Measurements from ENCODE around the gene RPS6KC1.
"Not testable (repeated sequence)": the region's sequence is repeated elsewhere in the genome, so short reads cannot be mapped to it uniquely, and the experiment has no call there.

The RPS6KC1 gene

GRCh38 chr1:213160442-213160841, 109.4 kb downstream of the RPS6KC1 start:
- not testable (repeated sequence) for DNase-seq (ENCODE audit: low spot score)

GRCh38 chr1:213162338-213162737, 111.3 kb downstream of the RPS6KC1 start:
- DNase-seq (ENCODE audit: low spot score): no peak

- no peak for DNase-seq (ENCODE audit: low spot score)
Observed at GRCh38 chr1:213162862-213163261, 111.8 kb downstream of the RPS6KC1 start.

- DNase-seq (ENCODE audit: low spot score): no peak
Observed at GRCh38 chr1:213163278-213163711, 112.3 kb downstream of the RPS6KC1 start.

GRCh38 chr1:213164561-213164960, 113.5 kb downstream of the RPS6KC1 start:
- no peak for DNase-seq (ENCODE audit: low spot score)

GRCh38 chr1:213166852-213167251, 115.8 kb downstream of the RPS6KC1 start:
- no peak for DNase-seq (ENCODE audit: low spot score)

GRCh38 chr1:213171711-213172110, 120.7 kb downstream of the RPS6KC1 start:
- DNase-seq (ENCODE audit: low spot score): no peak

- no peak for DNase-seq (ENCODE audit: low spot score)
Observed at GRCh38 chr1:213176341-213176740, 125.3 kb downstream of the RPS6KC1 start.

- no peak for DNase-seq (ENCODE audit: low spot score)
Observed at GRCh38 chr1:213179784-213180183, 128.7 kb downstream of the RPS6KC1 start.

GRCh38 chr1:213180833-213181232, 129.8 kb downstream of the RPS6KC1 start:
- DNase-seq (ENCODE audit: low spot score): no peak

GRCh38 chr1:213183036-213183672, 132.1 kb downstream of the RPS6KC1 start:
- no peak for DNase-seq (ENCODE audit: low spot score)

- DNase-seq (ENCODE audit: low spot score): no peak
Observed at GRCh38 chr1:213186168-213186567, 135.1 kb downstream of the RPS6KC1 start.

GRCh38 chr1:213192026-213192425, 141.0 kb downstream of the RPS6KC1 start:
- DNase-seq (ENCODE audit: low spot score): no peak

GRCh38 chr1:213194383-213194782, 143.3 kb downstream of the RPS6KC1 start:
- no peak for DNase-seq (ENCODE audit: low spot score)

GRCh38 chr1:213194855-213195254, 143.8 kb downstream of the RPS6KC1 start:
- no peak for DNase-seq (ENCODE audit: low spot score)

GRCh38 chr1:213196328-213197054, 145.4 kb downstream of the RPS6KC1 start:
- not testable (repeated sequence) for DNase-seq (ENCODE audit: low spot score)

GRCh38 chr1:213200630-213201029, 149.6 kb downstream of the RPS6KC1 start:
- DNase-seq (ENCODE audit: low spot score): no peak

GRCh38 chr1:213201380-213202155, 150.5 kb downstream of the RPS6KC1 start:
- no peak for DNase-seq (ENCODE audit: low spot score)

GRCh38 chr1:213211201-213211600, 160.2 kb downstream of the RPS6KC1 start:
- DNase-seq (ENCODE audit: low spot score): no peak

- not testable (repeated sequence) for DNase-seq (ENCODE audit: low spot score)
Observed at GRCh38 chr1:213219076-213219475, 168.0 kb downstream of the RPS6KC1 start.

- no peak for DNase-seq (ENCODE audit: low spot score)
Observed at GRCh38 chr1:213221209-213221608, 170.2 kb downstream of the RPS6KC1 start.

- DNase-seq (ENCODE audit: low spot score): no peak
Observed at GRCh38 chr1:213227458-213227857, 176.4 kb downstream of the RPS6KC1 start.

- DNase-seq (ENCODE audit: low spot score): no peak
Observed at GRCh38 chr1:213231795-213232231, 180.8 kb downstream of the RPS6KC1 start.
